Stimulated activated naive CD8-positive, alpha-beta T cell treated with anti-CD3 and anti-CD28 coated beads, Interleukin-15, Interleukin-2, amounts not matched to agents 100 ng/mL and 50 ng/mL, for 24 hours (primary cell): ENCODE measurements around the gene GGACT.
A peak's percentile ranks its signal among the peaks of the same experiment; 100 is the strongest.

Experiments used
- H3K27ac Mint-ChIP-seq: one replicate; pipeline ENCODE4 v1.8.0; 2021; ENCODE audit warnings: mild to moderate bottlenecking, mixed read lengths
- H3K27me3 Mint-ChIP-seq: one replicate; pipeline ENCODE4 v1.8.0; 2021; ENCODE audit warnings: mixed read lengths
- H3K36me3 Mint-ChIP-seq: one replicate; pipeline ENCODE4 v1.8.0; 2021; ENCODE audit warnings: low read depth, mixed read lengths
- H3K4me1 Mint-ChIP-seq: one replicate; pipeline ENCODE4 v1.8.0; 2021; ENCODE audit warnings: low read depth, mixed read lengths
- H3K4me3 Mint-ChIP-seq: one replicate; pipeline ENCODE4 v1.8.0; 2021; ENCODE audit warnings: mild to moderate bottlenecking, mixed read lengths
- H3K9me3 Mint-ChIP-seq: one replicate; pipeline ENCODE4 v1.8.0; 2021; ENCODE audit warnings: mixed read lengths

GGACT gene

DNA sequence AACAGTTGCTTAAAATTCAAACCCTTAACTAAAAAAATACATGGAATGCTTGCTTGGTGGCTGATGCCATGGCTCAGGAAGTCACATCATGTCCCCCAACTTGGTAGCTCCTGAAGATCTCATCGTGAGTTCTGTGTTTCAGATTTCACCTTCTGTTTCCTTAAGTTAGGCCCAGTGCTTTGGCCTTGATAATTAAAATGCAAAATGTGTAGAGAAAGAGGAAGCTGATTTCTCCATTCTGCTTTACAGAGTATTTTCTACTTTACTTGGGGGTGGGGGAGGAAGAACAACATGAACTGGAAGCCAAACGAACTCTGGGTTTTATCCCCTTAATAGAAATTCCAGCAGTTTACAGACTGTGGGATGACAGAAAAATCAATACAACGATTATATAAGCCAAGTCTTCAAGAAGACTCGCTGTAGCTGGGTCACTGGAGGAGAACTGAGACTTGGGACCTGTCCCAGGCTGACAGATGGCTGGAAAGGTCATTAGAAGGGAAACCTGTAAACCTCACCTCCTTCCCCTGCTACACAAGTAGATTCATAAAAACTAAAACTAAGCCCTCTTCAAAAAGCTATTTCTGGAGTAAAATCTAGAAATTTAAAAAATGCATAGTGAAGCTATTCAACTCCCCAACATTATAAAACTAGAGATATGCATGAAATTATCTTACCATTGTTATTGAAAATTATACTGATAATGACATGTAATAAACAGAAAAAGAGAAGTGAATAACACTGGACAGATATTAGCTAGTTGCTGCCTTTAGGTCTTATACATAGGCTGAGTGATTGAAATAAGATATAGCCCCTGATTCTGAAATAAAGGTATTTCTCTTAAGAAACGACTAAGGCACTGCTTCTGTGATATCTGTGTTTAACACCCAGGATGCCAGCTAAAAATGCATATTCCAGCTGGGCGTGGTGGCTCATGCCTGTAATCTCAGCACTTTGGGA is 22.1 kb upstream of the GGACT start:
- H3K36me3 Mint-ChIP-seq: peaks cover 12% of the 10 kb centered on the region
- no peaks in the 10 kb centered on the region for H3K27me3 Mint-ChIP-seq
- peaks cover 35% of the 10 kb centered on the region for H3K4me1 Mint-ChIP-seq
- no peak overlapping the region for H3K27ac Mint-ChIP-seq
- H3K9me3 Mint-ChIP-seq: no peaks in the 10 kb centered on the region
- H3K4me3 Mint-ChIP-seq: no peak overlapping the region

DNA sequence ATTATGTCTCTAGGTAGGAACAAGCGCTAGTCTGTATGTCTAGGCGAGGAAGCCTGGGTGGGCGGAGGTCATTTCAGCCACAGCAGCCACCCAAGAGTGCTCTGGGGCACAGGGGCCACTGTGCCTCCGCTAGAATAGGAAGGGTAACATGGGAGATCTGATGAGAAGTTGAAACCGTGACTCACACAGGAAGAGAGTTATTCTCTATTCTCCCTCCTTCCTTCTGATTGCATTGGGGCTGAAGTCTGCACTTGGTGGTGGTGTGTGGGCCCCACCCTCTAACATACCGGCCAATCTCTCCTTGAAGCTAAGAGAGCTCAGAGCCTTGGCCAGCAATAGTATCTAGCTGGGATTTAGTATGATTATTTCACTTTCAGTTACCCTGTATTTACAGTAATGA is 20.3 kb upstream of the GGACT start:
- H3K36me3 Mint-ChIP-seq: peaks cover 12% of the 10 kb centered on the region

DNA sequence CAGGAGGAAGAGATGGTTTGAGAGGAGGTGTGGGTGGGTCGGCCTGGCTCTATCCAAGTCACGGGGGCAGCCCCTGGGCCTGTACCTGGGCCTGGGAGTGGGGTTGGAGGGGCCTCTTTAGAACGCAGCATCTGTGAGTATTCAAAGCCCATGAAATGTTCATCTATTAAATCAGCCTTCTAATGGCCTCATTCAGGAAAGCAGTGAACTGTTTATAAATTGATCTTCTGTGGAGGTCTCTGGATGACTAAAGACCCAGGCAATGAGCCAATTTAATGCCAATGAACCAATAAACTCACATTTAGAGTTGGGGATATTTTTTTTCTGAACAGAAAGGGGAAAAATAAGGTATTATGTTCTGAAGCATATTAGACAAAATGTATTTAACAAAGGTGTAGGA is 19.9 kb upstream of the GGACT start:
- peak overlapping the region; percentile 63 for H3K27ac Mint-ChIP-seq
- no peaks in the 10 kb centered on the region for H3K27me3 Mint-ChIP-seq
- H3K4me1 Mint-ChIP-seq: peaks cover 35% of the 10 kb centered on the region
- H3K36me3 Mint-ChIP-seq: peaks cover 12% of the 10 kb centered on the region
- no peaks in the 10 kb centered on the region for H3K9me3 Mint-ChIP-seq
- no peak overlapping the region for H3K4me3 Mint-ChIP-seq

More for the DNA sequence above, 20.3 kb upstream of the GGACT start:
- Mint-ChIP-seq H3K27me3 (no peaks in the 10 kb centered on the region), H3K9me3 (no peaks in the 10 kb centered on the region), H3K4me3 (no peak overlapping the region), H3K4me1 (peaks cover 35% of the 10 kb centered on the region), H3K27ac (no peak overlapping the region)

DNA sequence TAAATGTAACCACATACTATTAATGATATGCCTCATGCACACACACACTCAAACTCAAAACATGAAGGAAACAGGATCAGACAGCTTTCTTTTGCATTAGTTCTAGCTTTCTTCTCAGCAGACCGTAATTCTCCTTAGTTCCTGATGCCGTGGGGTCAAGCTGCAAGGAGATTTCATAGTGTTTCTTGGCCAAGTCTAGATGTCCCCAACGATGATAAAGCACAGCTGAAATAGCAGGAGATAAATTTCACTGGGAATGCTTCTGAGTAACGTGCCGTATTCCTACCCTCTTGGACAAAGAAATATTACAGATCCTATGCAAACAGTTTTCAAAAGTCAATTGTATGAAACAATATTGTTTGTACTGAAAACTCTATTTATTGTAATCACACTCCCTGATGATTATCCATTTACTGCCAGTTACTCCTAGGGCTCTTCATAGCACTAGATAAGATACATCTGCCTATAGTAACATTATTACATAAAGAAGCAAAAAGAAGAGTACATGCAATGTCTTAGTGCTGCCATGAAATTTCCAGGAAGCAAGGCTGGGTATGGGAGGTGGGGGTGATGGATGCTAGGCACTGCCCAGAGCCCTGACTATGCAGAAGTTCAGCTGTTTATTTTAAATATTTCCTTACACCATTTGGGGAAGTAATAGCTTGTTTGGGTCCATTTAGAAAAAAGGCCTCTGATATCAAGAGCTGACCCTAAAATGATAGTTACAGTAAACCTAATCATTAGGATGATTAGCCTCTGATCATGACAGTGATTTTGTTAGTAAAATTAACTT is 16.5 kb upstream of the GGACT start:
- no peaks in the 10 kb centered on the region for H3K9me3 Mint-ChIP-seq
- H3K27ac Mint-ChIP-seq: no peak overlapping the region
- peaks cover 23% of the 10 kb centered on the region for H3K4me1 Mint-ChIP-seq
- H3K4me3 Mint-ChIP-seq: no peak overlapping the region
- H3K36me3 Mint-ChIP-seq: peaks cover 14% of the 10 kb centered on the region
- H3K27me3 Mint-ChIP-seq: no peaks in the 10 kb centered on the region

DNA sequence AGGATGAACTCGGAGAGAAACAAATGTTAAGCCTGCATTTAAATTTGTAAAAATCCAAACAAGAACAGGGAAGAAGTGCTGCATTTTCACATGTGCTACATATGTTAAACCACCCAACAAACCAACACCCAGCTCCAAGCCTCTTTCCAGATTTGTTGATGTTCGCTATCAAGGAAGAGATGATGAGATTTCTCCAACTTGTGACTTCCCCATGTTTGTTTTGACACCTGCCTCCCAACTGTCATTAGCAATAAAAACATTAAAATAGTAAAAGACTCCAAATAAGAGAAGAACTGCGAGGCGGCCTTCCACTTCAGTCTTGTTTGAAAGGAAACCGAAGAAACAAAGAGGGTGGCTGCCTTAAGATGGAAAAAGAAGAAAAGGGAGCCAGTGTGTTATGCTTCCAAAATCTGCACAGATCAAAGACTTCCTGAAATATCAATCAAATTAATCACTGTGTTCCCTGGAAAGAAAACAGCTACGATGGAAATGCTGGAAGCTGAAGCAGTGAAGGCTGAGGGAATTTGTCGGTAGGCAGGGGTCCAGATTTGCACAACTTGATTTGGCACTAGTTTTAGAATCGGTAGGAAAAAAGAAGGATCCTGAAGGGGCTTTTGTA is 14.0 kb upstream of the GGACT start:
- Mint-ChIP-seq H3K9me3 (no peaks in the 10 kb centered on the region), H3K27me3 (no peaks in the 10 kb centered on the region), H3K27ac (no peak overlapping the region), H3K4me3 (no peak overlapping the region), H3K36me3 (peaks cover 9% of the 10 kb centered on the region), H3K4me1 (no peaks in the 10 kb centered on the region)

DNA sequence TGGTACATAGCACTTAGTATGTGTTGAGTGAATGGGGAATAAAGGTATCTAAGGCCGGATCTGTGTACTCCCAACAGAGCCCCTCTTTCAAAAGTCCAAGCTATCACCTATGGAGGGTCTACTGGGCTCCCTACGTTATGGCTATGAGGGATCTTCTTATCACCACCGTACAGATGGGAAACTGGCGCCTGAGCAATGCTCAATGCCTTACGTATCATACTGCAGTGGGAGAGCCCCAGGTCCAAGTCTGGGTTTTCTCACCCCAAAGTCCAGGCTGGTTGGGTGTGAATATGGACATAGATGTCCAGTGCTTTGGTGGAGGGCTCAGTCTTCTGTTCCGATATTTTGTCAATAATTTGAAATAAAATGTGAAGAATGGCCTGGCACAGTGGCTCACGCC is 13.1 kb upstream of the GGACT start:
- no peaks in the 10 kb centered on the region for H3K4me1 Mint-ChIP-seq
- peaks cover 6% of the 10 kb centered on the region for H3K36me3 Mint-ChIP-seq
- H3K4me3 Mint-ChIP-seq: no peak overlapping the region
- H3K27ac Mint-ChIP-seq: no peak overlapping the region
- H3K9me3 Mint-ChIP-seq: no peaks in the 10 kb centered on the region
- no peaks in the 10 kb centered on the region for H3K27me3 Mint-ChIP-seq

DNA sequence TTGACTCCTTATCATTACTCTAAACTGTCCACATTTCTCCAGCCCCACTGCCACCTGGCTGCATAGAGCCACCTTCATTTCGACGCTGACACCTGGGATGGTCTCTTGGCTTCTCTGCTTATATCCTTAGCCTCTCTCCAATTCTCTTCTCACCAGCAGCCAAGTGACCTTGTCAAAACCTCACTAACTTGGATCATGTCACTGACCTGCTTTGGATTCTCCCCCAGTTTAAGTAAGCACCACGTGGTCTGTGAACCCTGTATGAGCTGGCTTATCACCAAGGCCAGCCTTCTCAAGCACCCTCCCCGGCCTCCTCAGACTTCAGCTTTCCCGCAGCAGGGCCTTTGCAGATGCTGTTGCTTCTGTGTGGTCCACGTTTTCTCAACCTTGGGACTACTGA is 12.3 kb upstream of the GGACT start:
- peaks cover 6% of the 10 kb centered on the region for H3K36me3 Mint-ChIP-seq
- no peak overlapping the region for H3K27ac Mint-ChIP-seq
- no peak overlapping the region for H3K4me3 Mint-ChIP-seq
- H3K4me1 Mint-ChIP-seq: no peaks in the 10 kb centered on the region
- H3K27me3 Mint-ChIP-seq: no peaks in the 10 kb centered on the region
- H3K9me3 Mint-ChIP-seq: no peaks in the 10 kb centered on the region

DNA sequence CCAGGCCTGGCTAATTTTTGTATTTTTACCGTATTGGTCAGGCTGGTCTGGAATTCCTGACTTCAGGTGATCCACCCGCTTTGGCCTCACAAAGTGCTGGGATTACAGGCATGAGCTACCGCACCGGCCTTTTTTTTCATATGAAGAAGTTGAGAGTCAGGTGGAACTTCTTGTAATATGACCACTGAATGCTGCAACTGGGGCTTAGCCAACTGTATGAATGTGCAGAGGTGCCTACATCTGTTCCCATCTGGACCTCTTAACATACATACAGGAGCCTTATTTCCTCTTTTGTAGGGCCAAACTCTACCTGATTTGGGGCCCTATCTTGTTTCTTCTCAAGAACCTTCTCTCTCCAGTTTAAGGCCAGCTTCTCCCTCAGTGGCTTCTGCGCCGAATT is 11.9 kb upstream of the GGACT start:
- Mint-ChIP-seq H3K4me3 (no peak overlapping the region), H3K27me3 (no peaks in the 10 kb centered on the region), H3K27ac (no peak overlapping the region), H3K9me3 (no peaks in the 10 kb centered on the region), H3K36me3 (peaks cover 6% of the 10 kb centered on the region), H3K4me1 (no peaks in the 10 kb centered on the region)

DNA sequence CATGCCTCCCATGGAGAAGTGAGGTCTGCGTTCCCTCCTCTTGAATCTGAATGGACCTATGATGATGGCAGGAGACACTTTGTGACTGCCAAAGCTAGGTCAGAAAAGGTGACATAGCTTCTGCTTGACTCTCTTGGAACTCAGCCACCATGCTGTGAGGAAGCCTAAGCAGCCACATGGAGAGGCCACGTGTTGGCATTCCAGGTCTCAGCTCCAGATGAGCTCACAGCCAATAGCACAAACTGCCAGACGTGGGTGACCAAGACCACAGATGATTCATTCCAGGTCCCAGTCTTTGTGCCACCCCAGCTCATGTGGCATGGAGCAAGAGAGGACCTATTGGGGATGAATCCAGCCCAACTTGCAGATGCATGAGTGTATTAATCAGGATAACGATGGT is 8.7 kb upstream of the GGACT start:
- H3K9me3 Mint-ChIP-seq: no peaks in the 10 kb centered on the region
- no peaks in the 10 kb centered on the region for H3K36me3 Mint-ChIP-seq
- H3K27ac Mint-ChIP-seq: no peak overlapping the region
- no peaks in the 10 kb centered on the region for H3K4me1 Mint-ChIP-seq
- no peak overlapping the region for H3K4me3 Mint-ChIP-seq
- no peaks in the 10 kb centered on the region for H3K27me3 Mint-ChIP-seq

DNA sequence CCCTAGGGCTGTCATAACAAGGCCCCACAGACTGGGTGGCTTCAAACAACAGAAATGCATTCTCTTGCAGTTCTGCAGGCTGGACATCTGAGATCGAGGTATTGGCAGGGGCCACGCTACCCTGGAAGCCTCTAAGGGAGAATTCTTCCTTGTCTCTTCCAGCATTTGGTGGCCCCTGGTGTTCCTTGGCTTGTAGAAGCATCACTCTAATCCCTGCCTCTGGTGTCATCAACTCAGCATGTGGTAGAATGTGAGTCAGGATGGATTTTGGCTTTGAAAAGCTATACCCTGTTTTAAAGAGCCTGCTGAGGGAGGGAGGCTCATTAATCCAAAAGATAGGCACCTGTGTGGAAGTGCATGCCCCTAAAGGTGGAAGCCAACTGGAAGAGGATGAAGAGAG is 7.9 kb upstream of the GGACT start:
- Mint-ChIP-seq H3K36me3 (no peaks in the 10 kb centered on the region), H3K27me3 (no peaks in the 10 kb centered on the region), H3K27ac (no peak overlapping the region), H3K9me3 (no peaks in the 10 kb centered on the region), H3K4me1 (no peaks in the 10 kb centered on the region), H3K4me3 (no peak overlapping the region)

DNA sequence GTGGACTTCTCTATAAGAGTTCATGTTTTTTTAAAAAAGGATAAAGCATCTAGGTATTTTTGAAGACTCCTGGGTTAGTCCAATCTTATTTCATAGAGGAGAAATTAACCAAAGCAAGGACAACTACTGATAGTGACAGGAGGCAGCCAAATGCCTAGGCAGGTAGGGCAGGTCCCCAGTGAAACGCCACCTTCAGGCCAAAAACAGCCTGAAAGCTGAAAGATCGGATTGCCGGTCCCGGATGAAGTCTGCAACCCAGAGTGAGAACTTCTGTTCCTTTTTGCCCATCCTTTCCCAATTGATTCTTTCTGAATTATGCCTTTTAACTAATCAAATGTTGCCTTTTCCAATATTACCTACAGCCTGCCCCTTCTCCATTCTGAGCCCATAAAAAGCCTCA is 6.1 kb upstream of the GGACT start:
- Mint-ChIP-seq H3K4me3 (no peak overlapping the region), H3K27me3 (no peaks in the 10 kb centered on the region), H3K4me1 (no peaks in the 10 kb centered on the region), H3K9me3 (no peaks in the 10 kb centered on the region), H3K27ac (no peak overlapping the region), H3K36me3 (no peaks in the 10 kb centered on the region)

DNA sequence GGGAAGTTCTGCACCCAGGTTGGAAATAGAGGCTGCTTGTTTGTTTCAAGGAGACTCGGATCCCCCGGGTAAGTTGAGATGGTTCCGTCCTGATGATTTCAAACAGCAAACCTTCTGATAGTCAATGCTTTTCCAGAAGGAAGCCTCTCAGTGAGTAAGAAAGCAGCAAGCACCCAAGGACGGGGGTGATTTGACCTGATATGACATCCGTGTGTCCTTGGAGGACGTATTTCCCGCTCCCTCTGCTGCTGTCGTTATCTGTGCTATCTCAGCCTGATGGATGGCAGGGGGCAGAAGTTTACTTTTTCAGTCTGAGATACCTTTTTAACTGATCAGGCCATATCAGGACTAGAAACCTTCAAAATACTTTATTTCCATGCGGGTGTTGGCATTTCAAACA is 5.7 kb upstream of the GGACT start:
- no peak overlapping the region for H3K4me3 Mint-ChIP-seq
- H3K9me3 Mint-ChIP-seq: no peaks in the 10 kb centered on the region
- H3K27ac Mint-ChIP-seq: no peak overlapping the region
- peaks cover 3% of the 10 kb centered on the region for H3K4me1 Mint-ChIP-seq
- H3K27me3 Mint-ChIP-seq: no peaks in the 10 kb centered on the region
- no peaks in the 10 kb centered on the region for H3K36me3 Mint-ChIP-seq

DNA sequence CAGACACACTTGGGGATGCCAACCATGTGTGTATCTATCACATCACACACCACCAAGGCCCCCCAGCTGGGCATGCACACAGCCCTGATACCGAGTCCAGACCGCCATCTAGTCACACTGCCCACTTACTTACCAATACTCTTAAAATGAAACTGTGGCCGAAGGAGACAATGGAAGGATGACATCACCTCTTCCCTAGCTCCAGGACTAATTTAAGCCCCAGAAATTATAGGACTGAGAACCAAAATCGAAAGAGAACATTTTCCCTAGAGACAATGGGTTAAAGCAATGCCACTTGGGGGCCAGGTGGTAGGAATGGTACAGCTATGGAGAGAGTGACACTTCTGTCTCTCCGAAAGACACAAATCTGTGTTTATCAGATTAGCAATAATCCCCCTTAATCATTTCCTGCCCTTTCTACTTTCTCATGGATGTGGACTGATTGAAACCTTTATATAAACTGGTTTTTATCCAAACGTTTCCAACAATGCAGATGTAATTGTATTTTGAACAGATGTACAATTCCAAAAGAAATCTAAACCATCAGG is 663 bp upstream of the GGACT start:
- Mint-ChIP-seq H3K27ac (peak overlapping the region; percentile 61), H3K27me3 (no peaks in the 10 kb centered on the region), H3K9me3 (no peaks in the 10 kb centered on the region), H3K4me1 (peaks cover 35% of the 10 kb centered on the region), H3K36me3 (no peaks in the 10 kb centered on the region), H3K4me3 (peak overlapping the region; percentile 78)

DNA sequence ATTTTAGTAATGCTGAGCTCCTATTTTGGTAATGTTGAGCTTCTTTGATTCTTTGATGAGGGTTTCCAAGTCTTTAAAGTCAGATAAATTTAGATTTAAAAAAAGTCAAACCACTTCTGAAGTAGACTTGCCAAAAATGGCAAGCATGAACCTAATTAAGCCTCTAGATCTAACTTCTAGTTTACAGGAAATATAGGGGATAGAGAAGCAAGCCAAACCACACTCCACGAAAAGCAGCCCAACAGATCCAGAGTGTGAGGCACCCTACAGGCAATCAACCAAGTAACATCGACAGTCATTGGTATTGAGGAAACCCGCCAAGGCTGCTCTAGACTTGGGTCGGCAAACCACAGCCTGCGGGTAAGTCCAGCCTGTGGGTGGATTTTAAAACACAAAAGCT is 3.7 kb downstream of the GGACT start:
- no peak overlapping the region for H3K4me3 Mint-ChIP-seq
- H3K4me1 Mint-ChIP-seq: peaks cover 49% of the 10 kb centered on the region
- no peaks in the 10 kb centered on the region for H3K27me3 Mint-ChIP-seq
- peaks cover 4% of the 10 kb centered on the region for H3K36me3 Mint-ChIP-seq
- peak overlapping the region; percentile 23 for H3K27ac Mint-ChIP-seq
- no peaks in the 10 kb centered on the region for H3K9me3 Mint-ChIP-seq

DNA sequence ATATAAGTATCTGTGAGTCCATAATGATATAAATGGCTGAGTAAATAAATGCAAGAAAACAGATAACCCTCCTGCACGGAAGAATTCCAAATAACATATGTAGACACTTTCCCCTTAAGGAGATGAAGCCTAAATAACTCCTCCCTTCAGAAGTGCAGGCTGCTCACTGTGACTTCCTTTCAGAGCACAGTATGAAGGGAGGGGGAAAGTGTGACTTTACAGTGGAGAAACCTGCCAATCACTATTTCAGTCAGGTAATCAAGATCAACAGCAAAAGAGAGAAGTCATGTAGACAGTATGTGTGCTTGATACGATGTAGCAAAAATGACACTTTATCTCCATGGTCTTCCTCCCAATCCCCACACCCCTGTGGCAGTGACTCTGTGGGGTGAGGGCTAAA is 7.1 kb downstream of the GGACT start:
- H3K4me1 Mint-ChIP-seq: peaks cover 27% of the 10 kb centered on the region
- H3K27me3 Mint-ChIP-seq: no peaks in the 10 kb centered on the region
- peaks cover 4% of the 10 kb centered on the region for H3K36me3 Mint-ChIP-seq
- no peaks in the 10 kb centered on the region for H3K9me3 Mint-ChIP-seq
- no peak overlapping the region for H3K4me3 Mint-ChIP-seq
- H3K27ac Mint-ChIP-seq: no peak overlapping the region
